ENCODE measurements around the gene TBC1D3C. TPM values are rescaled to one million over a fixed set of nuclear protein-coding genes. Genes with fewer than 3 reads are reported as not detected.
"Not testable (repeated sequence)": the region's sequence is repeated elsewhere in the genome, so short reads cannot be mapped to it uniquely, and the experiment has no call there.

TBC1D3C gene
- not detected for total RNA-seq
- long read RNA-seq = 0 reads

DNA sequence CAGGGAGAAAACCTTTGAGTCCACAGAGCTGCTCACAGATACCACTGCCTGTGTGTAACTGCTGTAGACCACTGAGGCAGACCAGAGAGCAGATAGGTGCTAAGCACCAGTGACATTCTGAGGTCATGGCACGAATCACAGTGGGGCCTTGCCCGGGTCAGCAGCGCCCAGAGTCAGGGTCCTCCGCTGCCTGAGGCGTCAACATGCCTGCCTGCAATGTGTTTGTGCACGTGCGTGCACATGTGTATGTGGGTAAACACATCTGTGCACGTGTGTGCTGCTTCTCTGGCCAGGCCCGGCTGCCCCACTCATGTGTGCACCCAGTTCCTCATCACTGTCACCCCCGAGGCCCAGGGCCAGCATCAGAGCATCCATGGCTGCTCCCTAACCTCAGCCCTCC lies at the start of gene TBC1D3C:
TBC1D3C (minus strand) TSS at position 101 of the 400 bp plus-strand sequence. CDS start 1,568 bp downstream, outside the sequence.
- intact Hi-C loops (cut with DNase I); DNase-seq (ENCODE audit: low spot score): not testable (repeated sequence)

DNA sequence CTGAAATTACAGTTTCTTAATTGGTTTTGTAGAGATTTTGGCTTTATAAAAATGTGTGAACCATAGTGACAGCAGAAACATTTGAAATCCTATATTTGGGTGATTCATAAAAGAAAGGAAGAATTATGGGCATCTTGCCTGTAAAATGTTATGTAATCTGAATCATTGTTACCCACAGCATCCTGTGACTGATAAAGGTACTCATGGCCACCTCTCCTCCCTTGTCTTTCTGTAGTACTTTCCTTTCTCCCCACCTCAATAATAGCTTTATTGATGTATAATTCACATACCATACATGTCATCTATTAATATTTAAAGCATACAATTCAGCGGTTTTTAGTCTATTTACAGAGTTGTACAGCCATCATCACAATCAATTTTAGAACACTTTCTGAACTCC lies 30.8 kb upstream of the TBC1D3C start:
- intact Hi-C loops (cut with DNase I); DNase-seq (ENCODE audit: low spot score): not testable (repeated sequence)

DNA sequence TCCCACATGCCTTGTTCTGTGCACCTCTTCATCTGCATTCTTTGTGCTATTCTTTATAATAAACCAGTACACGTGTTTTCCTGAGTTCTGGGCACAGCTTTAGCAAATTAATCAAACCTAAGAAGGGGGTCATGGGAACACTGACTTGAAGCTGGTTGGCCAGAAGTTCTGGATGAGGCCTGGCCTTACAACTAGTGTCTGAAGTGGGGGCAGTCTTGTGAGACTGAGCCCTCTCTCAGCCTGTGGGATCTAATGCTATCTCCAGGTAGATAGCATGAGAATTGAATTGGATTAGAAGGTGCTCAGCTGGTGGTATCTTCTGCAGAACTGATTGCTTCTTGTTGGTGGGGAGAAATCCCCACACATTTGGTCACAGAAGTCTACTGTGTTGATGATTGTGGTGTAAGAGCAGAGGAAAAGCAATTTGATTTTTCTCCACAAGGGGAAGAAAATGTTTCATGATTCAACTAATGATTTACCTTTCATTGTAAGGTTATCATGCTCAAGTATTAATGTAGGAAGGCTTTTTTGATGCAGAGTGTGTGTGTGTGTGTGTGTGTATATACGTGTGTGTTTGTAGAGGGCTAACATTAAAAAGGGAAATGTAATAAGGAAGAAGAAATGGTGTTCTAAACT lies 25.7 kb upstream of the TBC1D3C start:
- DNase-seq (ENCODE audit: low spot score); intact Hi-C loops (cut with DNase I): not testable (repeated sequence)

DNA sequence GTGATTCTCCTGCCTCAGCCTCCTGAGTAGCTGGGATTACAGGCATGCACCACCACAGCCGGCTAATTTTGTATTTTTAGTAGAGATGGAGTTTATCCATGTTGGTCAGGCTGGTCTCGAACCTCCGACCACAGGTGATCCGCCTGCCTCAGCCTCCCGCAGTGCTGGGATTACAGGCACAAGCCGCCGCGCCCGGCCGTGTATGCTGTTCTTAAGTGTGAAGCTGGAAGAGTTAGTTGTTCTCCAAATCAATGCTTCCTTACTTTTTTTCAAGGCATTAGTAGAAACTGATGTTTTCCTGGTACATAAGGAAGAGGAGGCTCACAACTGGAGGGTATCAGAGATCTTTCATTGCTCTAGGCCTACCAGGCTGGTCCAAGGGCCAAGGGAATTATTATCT lies 19.7 kb upstream of the TBC1D3C start:
- intact Hi-C loops (cut with DNase I); DNase-seq (ENCODE audit: low spot score): not testable (repeated sequence)

DNA sequence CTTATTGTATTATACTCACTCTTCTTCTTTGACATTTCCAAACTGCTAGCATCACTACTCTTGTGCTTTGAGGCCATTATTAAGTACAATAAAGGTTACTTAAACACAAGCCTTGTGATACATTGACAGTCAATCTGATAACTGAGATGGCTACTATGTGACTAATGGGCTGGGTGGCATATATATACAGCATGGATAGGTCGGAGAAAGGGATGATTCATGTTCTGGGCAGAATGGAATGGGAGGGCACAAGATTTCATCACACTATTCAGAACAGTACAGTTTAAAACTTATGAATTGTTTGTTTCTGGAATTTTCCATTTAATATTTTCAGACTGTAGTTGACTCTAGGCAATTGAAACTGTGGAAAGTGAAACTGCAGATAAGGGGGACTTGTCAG lies 18.9 kb upstream of the TBC1D3C start:
- DNase-seq (ENCODE audit: low spot score); intact Hi-C loops (cut with DNase I): not testable (repeated sequence)

Other genes starting within 250 kb of the TBC1D3C start
- not detected for gene TBC1D3K, start 144.2 kb downstream of the TBC1D3C start, total RNA-seq
- gene TBC1D3L, start 79.6 kb downstream of the TBC1D3C start, total RNA-seq = 6.6 TPM
- gene TBC1D3D, start 64.7 kb downstream of the TBC1D3C start, total RNA-seq = 0.35 TPM
- gene TBC1D3E, start 59.3 kb upstream of the TBC1D3C start, total RNA-seq = not detected
- not detected for gene TBC1D3, start 123.9 kb upstream of the TBC1D3C start, total RNA-seq
- 26.3 TPM for gene MRPL45, start 228.5 kb upstream of the TBC1D3C start, total RNA-seq

All from cardiac septum (tissue), 1 donor.